22Rv1 (cell line): ENCODE data around the gene PSG1.
"Not testable (repeated sequence)": the region's sequence is repeated elsewhere in the genome, so short reads cannot be mapped to it uniquely, and the experiment has no call there.

Source experiments
- H3K27ac ChIP-seq: fragments of 450-650 bp; 2 replicates; pipeline ENCODE4 v1.5.1; 2017
- ZFX ChIP-seq: fragments of 450-650 bp; IDR thresholded peaks from 2 replicates; pipeline ENCODE4 v1.6.1; 2017; ENCODE audit warnings: antibody characterized with exemption, borderline replicate concordance
- TF ChIP-seq, protein P1 (sequence below): fragments of 450-650 bp; IDR thresholded peaks from 2 replicates; pipeline ENCODE4 v1.5.1; 2017; ENCODE audit warnings: mild to moderate bottlenecking

The PSG1 gene

GRCh38 chr19:42831221-42832019, 48.1 kb downstream of the PSG1 start:
- no peak for TF ChIP-seq ZFX
- TF ChIP-seq, protein P1, sequence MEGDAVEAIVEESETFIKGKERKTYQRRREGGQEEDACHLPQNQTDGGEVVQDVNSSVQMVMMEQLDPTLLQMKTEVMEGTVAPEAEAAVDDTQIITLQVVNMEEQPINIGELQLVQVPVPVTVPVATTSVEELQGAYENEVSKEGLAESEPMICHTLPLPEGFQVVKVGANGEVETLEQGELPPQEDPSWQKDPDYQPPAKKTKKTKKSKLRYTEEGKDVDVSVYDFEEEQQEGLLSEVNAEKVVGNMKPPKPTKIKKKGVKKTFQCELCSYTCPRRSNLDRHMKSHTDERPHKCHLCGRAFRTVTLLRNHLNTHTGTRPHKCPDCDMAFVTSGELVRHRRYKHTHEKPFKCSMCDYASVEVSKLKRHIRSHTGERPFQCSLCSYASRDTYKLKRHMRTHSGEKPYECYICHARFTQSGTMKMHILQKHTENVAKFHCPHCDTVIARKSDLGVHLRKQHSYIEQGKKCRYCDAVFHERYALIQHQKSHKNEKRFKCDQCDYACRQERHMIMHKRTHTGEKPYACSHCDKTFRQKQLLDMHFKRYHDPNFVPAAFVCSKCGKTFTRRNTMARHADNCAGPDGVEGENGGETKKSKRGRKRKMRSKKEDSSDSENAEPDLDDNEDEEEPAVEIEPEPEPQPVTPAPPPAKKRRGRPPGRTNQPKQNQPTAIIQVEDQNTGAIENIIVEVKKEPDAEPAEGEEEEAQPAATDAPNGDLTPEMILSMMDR = no peak
- H3K27ac ChIP-seq = no peak overlapping the region

DNA sequence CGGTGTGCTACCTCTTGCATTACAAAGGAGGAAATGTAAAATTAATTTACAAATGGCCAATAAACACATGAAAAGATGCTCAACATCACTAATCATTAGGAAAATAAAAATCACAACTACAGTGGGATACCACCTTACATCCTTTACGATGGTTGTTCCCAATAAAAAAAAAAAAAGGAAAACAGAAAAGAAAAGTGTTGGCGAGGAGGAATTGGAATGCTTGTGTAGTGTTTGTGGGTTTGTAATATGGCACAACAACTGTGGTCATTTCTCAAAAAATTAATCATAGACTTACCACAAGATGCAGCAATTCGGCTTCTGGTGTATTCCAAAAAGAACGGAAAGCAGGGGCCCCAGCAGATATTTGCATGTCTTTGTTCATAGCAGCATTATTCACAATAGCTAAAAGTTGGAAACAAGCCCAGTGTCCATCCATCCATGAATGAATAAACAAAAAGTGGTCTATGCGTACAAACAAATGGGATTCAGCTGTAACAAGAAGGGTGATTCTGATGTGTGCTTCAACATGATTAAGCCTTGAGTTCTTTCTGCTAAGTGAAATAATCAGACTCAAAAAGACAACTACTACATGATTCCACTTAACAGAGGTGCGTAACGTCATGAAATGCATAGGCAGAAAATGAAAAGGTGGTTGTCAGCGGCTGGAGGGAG, 58.1 kb downstream of the PSG1 start:
- not testable (repeated sequence) for H3K27ac ChIP-seq

- H3K27ac ChIP-seq = not testable (repeated sequence)
These were observed 59.4 kb downstream of the PSG1 start for GRCh38 chr19:42819960-42820650.

DNA sequence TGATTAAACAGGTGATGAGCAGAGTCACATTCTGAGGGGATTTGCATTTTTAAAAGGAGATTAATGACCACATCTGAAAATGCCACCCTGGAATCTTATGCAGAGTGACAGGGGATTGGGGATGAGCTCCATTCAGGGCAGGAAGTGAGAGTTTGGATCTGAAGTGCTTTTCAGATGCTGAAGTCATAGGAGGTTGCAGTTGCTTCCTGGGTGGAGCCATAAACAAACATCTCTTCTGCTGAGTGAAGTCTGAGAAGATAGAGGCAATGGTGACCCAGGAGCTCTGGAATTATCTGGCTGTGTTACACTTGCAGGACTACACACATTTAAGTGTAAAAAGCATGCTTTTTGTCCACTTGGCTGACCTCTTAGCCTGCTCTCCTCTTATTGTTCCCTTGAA, 62.6 kb downstream of the PSG1 start:
- TF ChIP-seq, protein P1 = no peak
- TF ChIP-seq ZFX = no peak

More for the DNA sequence above, 62.6 kb downstream of the PSG1 start:
- H3K27ac ChIP-seq = no peak overlapping the region
